GM13977 (cell line): Measurements from ENCODE around the gene USP37.

Experiments
- DNase-seq: peaks from one replicate; pipeline ENCODE4 v3.0.0; 2012; ENCODE audit warnings: low spot score
- CTCF ChIP-seq: IDR thresholded peaks from 2 replicates; pipeline ENCODE4 v1.5.1; 2012; ENCODE audit warnings: mild to moderate bottlenecking, control low read depth; ENCODE audit not compliant: insufficient read depth; ENCODE audit errors: extremely low read depth, missing control alignments
- in situ Hi-C: fragments of 300-500 bp; cut with MboI; formaldehyde crosslinking; loops from one replicate; pipeline ENCODE4 v1.12.0; 2022; ENCODE audit warnings: low sequenced_read_pairs, low pct_unique_long_range_greater_than_20kb, mixed read lengths, inconsistent platforms; ENCODE audit not compliant: unreplicated experiment

The USP37 gene

DNA sequence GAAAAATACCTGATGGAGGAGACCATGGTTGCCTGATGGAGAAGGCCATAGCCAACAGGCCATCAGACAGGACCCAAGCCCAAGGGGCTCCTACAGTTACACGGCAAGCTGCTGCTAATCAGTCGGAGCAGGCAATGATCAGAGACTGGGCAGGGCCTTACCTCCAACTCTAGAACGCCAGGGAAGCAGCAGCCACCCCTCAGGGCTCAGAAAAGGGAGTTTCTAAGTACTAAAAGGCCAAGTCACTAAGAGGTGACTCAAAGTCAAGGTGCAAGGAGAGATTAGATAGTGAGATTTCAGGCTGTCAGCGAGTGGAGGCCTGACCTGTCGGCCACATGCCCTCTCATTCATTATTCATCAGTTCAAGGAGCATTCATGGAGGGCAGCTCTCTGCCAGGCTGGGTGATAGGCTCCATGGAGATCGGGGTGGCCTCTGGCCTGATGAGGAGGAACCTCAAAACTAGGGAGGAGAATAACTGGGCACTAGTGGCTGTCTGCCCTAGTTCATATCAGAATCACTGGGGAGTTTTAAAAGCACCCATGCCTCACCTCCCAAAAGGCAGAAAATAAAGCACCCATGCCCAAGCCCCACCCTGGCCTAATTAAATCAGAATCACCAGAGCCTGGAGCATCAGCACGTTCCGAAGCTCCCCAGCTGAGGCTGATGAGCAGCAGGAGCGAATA, 145.6 kb downstream of the USP37 start:
- in situ Hi-C loops = loop anchor here (25.0 kb wide), 1 partner anchor 415 kb away; the partner anchor contains the start of gene PRKAG3

DNA sequence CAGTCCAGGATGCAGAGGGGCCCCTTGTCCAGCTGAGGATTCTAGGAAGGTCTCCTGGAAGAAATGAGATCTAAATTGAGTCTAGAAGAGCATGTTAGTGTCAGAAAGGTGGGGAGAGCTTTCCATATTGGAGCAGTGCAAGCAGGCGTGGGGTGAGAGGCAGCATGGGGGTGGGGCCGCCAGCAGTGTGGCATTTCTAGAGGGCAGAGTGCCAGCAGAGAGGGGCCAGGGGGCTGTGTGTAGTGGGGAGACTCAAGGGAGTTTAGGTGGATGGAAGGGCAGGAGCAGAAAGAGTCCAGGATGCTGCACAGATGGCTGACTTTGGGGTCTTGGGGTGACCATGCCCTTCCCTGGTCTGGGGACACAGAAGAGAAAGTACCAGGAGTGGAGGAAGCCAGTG, 147.1 kb downstream of the USP37 start:
- no peak for TF ChIP-seq CTCF
- in situ Hi-C loops = loop anchor here (25.0 kb wide), 1 partner anchor 416 kb away; the partner anchor contains the start of gene PRKAG3
- DNase-seq = no peak

More for the DNA sequence above, 145.6 kb downstream of the USP37 start:
- no peak for DNase-seq
- no peak for TF ChIP-seq CTCF

- no peak for DNase-seq
- in situ Hi-C loops = loop anchor here (25.0 kb wide), 1 partner anchor 418 kb away; the partner anchor contains the start of gene PRKAG3
- TF ChIP-seq CTCF = no peak
Observed at GRCh38 chr2:218419630-218420216, 148.4 kb downstream of the USP37 start.

DNA sequence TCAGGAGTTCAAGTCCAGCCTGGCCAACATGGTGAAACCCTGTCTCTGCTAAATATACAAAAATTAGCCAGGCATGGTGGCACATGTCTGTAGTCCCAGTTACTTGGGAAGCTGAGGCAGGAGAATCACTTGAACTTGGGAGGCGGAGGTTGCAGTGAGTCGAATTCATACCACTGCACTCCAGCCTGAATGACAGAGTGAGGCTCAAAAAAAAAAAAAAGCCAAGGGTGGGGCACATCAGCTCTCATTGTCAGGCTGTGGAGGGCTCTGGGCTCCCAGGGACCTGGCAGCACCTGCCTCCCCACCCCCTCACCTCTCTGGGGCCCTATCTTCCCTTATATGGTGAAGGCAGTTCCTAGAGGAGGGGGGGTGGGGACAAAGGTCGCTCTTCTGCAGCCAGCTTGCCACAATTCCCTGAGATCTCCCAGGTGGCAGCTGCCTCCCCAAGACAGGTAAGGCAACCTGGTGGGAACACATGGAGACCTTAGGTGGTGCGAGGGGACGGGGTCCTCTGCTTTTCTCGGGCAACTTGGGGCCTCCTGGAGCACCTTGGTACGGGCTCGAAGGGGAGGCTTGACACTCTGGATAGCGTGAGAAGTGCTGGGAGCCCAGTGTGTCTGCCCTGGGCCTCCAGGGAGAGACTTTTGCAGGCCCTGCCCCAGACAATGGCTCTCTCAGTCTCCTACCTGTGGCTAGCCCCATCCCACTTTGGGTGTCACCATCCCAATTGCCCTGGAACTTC, 149.3 kb downstream of the USP37 start, which contains the start of gene VIL1:
TSS of gene VIL1 (plus strand) at position 407 of the 742 bp plus-strand sequence. CDS start 4,656 bp downstream, outside the sequence.
- DNase-seq = no peak
- TF ChIP-seq CTCF = no peak
- in situ Hi-C loops = loop anchor here (25.0 kb wide), 1 partner anchor 418 kb away; the partner anchor contains the start of gene PRKAG3

- no peak for TF ChIP-seq CTCF
- in situ Hi-C loops = loop anchor here (25.0 kb wide), 1 partner anchor 419 kb away; the partner anchor contains the start of gene PRKAG3
- no peak for DNase-seq
Observed at GRCh38 chr2:218418321-218418716, 149.8 kb downstream of the USP37 start.

GRCh38 chr2:218407717-218408116, 160.4 kb downstream of the USP37 start:
- no peak for DNase-seq
- in situ Hi-C loops = loop anchor here (10.0 to 25.0 kb wide), 2 partner anchors 237 to 430 kb away; partner anchors contain the start of gene PRKAG3
- no peak for TF ChIP-seq CTCF
